ENCODE results near the gene CHAF1A.

The CHAF1A gene

GRCh38 chr19:4405977-4406376 lies 3.5 kb downstream of the CHAF1A start:
- no peak for DNase-seq (ENCODE audit: low read depth in 2 of 2)

GRCh38 chr19:4406626-4407025 lies 4.2 kb downstream of the CHAF1A start:
- no peak for DNase-seq (ENCODE audit: low read depth in 2 of 2)

- DNase-seq (ENCODE audit: low read depth in 2 of 2) = no peak
These were observed 6.9 kb downstream of the CHAF1A start for GRCh38 chr19:4409123-4409933.

GRCh38 chr19:4413588-4413987 lies 11.1 kb downstream of the CHAF1A start:
- no peak for DNase-seq (ENCODE audit: low read depth in 2 of 2)

GRCh38 chr19:4414144-4414799 lies 11.8 kb downstream of the CHAF1A start:
- no peak for DNase-seq (ENCODE audit: low read depth in 2 of 2)

GRCh38 chr19:4414800-4415321 lies 12.4 kb downstream of the CHAF1A start:
- no peak for DNase-seq (ENCODE audit: low read depth in 2 of 2)

- DNase-seq (ENCODE audit: low read depth in 2 of 2) = no peak
These were observed 12.9 kb downstream of the CHAF1A start for GRCh38 chr19:4415352-4415751.

- no peak for DNase-seq (ENCODE audit: low read depth in 2 of 2)
These were observed 13.8 kb downstream of the CHAF1A start for GRCh38 chr19:4416268-4416667.

- no peak for DNase-seq (ENCODE audit: low read depth in 2 of 2)
These were observed 21.1 kb downstream of the CHAF1A start for GRCh38 chr19:4423416-4424126.

- no peak for DNase-seq (ENCODE audit: low read depth in 2 of 2)
These were observed 23.1 kb downstream of the CHAF1A start for GRCh38 chr19:4425537-4425936.

GRCh38 chr19:4428326-4428975 lies 26.0 kb downstream of the CHAF1A start:
- DNase-seq (ENCODE audit: low read depth in 2 of 2) = no peak

GRCh38 chr19:4429256-4429655 lies 26.8 kb downstream of the CHAF1A start:
- DNase-seq (ENCODE audit: low read depth in 2 of 2) = no peak

- no peak for DNase-seq (ENCODE audit: low read depth in 2 of 2)
These were observed 27.3 kb downstream of the CHAF1A start for GRCh38 chr19:4429771-4430171.

- no peak for DNase-seq (ENCODE audit: low read depth in 2 of 2)
These were observed 28.3 kb downstream of the CHAF1A start for GRCh38 chr19:4430760-4431159.

GRCh38 chr19:4431296-4431695 lies 28.9 kb downstream of the CHAF1A start:
- no peak for DNase-seq (ENCODE audit: low read depth in 2 of 2)

- no peak for DNase-seq (ENCODE audit: low read depth in 2 of 2)
These were observed 29.6 kb downstream of the CHAF1A start for GRCh38 chr19:4431808-4432674.

GRCh38 chr19:4432918-4433506 lies 30.6 kb downstream of the CHAF1A start:
- no peak for DNase-seq (ENCODE audit: low read depth in 2 of 2)

- DNase-seq (ENCODE audit: low read depth in 2 of 2) = no peak
These were observed 32.0 kb downstream of the CHAF1A start for GRCh38 chr19:4434391-4434790.

- no peak for DNase-seq (ENCODE audit: low read depth in 2 of 2)
These were observed 33.8 kb downstream of the CHAF1A start for GRCh38 chr19:4436231-4436630.

GRCh38 chr19:4437103-4437502 lies 34.7 kb downstream of the CHAF1A start:
- no peak for DNase-seq (ENCODE audit: low read depth in 2 of 2)

- no peak for DNase-seq (ENCODE audit: low read depth in 2 of 2)
These were observed 36.8 kb downstream of the CHAF1A start for GRCh38 chr19:4439243-4439642.
